B cell (primary cell): ENCODE data around the gene HTT. TPM values are rescaled to one million over a fixed set of nuclear protein-coding genes. Genes with fewer than 3 reads are reported as not detected.

ENCODE experiments used
- ATAC-seq: fragments of 200-7000 bp; cut with Tn5 transposase; one replicate; pipeline ENCODE4 v1.10.0; 2021; ENCODE audit warnings: low read depth, mild to moderate bottlenecking, moderate number of reproducible peaks, moderate library complexity
- CTCF ChIA-PET: fragments of 350-600 bp; sonication (Branson Sonifier 250); formaldehyde crosslinking; loops from one replicate; lab custom pipeline; 2021; ENCODE audit warnings: antibody characterized with exemption, inconsistent platforms; lab: Charles Lee
- POLR2A ChIA-PET: fragments of 350-600 bp; sonication (Branson Sonifier 250); formaldehyde crosslinking; loops from one replicate; lab custom pipeline; 2021; ENCODE audit warnings: antibody characterized with exemption; lab: Charles Lee
- DNase-seq: peaks from one replicate; pipeline ENCODE4 v3.0.0; 2013
- H2AFZ ChIP-seq: 2 replicates; pipeline ENCODE4 v1.6.1; 2012; ENCODE audit warnings: mild to moderate bottlenecking, low read depth, low read length; ENCODE audit not compliant: insufficient read depth, poor library complexity, severe bottlenecking
- H3K27ac ChIP-seq, 2 donors: 1 replicate in 1 of 2; 2 replicates in 1 of 2; pipeline ENCODE4 v1.5.1; 2012 to 2013; ENCODE audit warnings: low read length in 2 of 2, mild to moderate bottlenecking in 2 of 2, moderate library complexity in 1 of 2
- H3K27me3 ChIP-seq, 4 experiments: fragments of 200-600 bp in 1 of 4; sonication (generic) in 1 of 4; replicated peaks in 1 of 4; 1 replicate in 2 of 4; 2 replicates in 2 of 4; pipeline versions ENCODE4 v1.6.1 to v1.7.0; 2013 to 2016; ENCODE audit warnings: low read length in 3 of 4, mild to moderate bottlenecking in 2 of 4, mixed read lengths in 1 of 4, moderate library complexity in 1 of 4; ENCODE audit not compliant: insufficient read depth in 4 of 4, control insufficient read depth in 3 of 4; ENCODE audit errors: control extremely low read depth in 1 of 4
- H3K36me3 ChIP-seq, 2 experiments: replicated peaks in 1 of 2; 1 replicate in 1 of 2; 2 replicates in 1 of 2; pipeline versions ENCODE4 v1.6.1 to v1.7.1; 2013; ENCODE audit warnings: low read length in 1 of 2; ENCODE audit not compliant: insufficient read depth in 2 of 2, control insufficient read depth in 1 of 2; ENCODE audit errors: control extremely low read depth in 1 of 2, extremely low read depth in 1 of 2
- H3K4me1 ChIP-seq, 2 donors: fragments of 200-600 bp in 1 of 2; sonication (generic) in 1 of 2; 1 replicate in 1 of 2; 2 replicates in 1 of 2; pipeline versions ENCODE4 v1.5.1 to v1.6.1; 2013 to 2017; ENCODE audit warnings: low read length in 2 of 2; ENCODE audit not compliant: control insufficient read depth in 2 of 2, insufficient read depth in 2 of 2
- H3K4me2 ChIP-seq: replicated peaks from 2 replicates; pipeline ENCODE3; 2012; ENCODE audit warnings: mild to moderate bottlenecking, low read depth, low read length; ENCODE audit not compliant: poor library complexity, severe bottlenecking
- H3K4me3 ChIP-seq, 5 experiments: fragments of 200-600 bp in 1 of 5; sonication (generic) in 1 of 5; 1 replicate in 3 of 5; 2 replicates in 2 of 5; pipeline versions ENCODE4 v1.5.1 to v1.7.0; 2011 to 2016; ENCODE audit warnings: low read length in 4 of 5, mild to moderate bottlenecking in 4 of 5, low read depth in 2 of 5, control low read depth in 1 of 5, moderate library complexity in 1 of 5; ENCODE audit not compliant: insufficient read depth in 1 of 5; ENCODE audit errors: control extremely low read depth in 1 of 5, extremely low read depth in 1 of 5
- H3K79me2 ChIP-seq: fragments of 200-600 bp; sonication (generic); one replicate; pipeline ENCODE4 v1.6.0; 2016; ENCODE audit warnings: low read length; ENCODE audit not compliant: control insufficient read depth, insufficient read depth
- H3K9ac ChIP-seq: fragments of 200-600 bp; sonication (generic); 2 replicates; pipeline ENCODE4 v1.6.1; 2017; ENCODE audit warnings: mild to moderate bottlenecking, low read length, moderate library complexity
- H3K9me3 ChIP-seq, 3 donors: one replicate each; pipeline versions ENCODE4 v1.6.1 to v1.7.1; 2013; ENCODE audit warnings: low read length in 2 of 3; ENCODE audit not compliant: control insufficient read depth in 2 of 3, insufficient read depth in 1 of 3; ENCODE audit errors: control extremely low read depth in 1 of 3
- H4K20me1 ChIP-seq: 2 replicates; pipeline ENCODE4 v1.6.0; 2012; ENCODE audit warnings: mild to moderate bottlenecking, low read length; ENCODE audit not compliant: insufficient read depth, control insufficient read depth, poor library complexity, severe bottlenecking
- H3K27ac Mint-ChIP-seq: one replicate; pipeline ENCODE4 v1.8.0; 2021; ENCODE audit warnings: mixed read lengths
- H3K27me3 Mint-ChIP-seq: one replicate; pipeline ENCODE4 v1.8.0; 2021; ENCODE audit warnings: mixed read lengths
- H3K4me1 Mint-ChIP-seq: one replicate; pipeline ENCODE4 v1.8.0; 2021; ENCODE audit warnings: mixed read lengths
- H3K4me3 Mint-ChIP-seq: one replicate; pipeline ENCODE4 v1.8.0; 2021; ENCODE audit warnings: mixed read lengths
- H3K9me3 Mint-ChIP-seq: one replicate; pipeline ENCODE4 v1.8.0; 2022; ENCODE audit warnings: mixed read lengths; ENCODE audit not compliant: insufficient read depth
- EZH2 ChIP-seq: IDR thresholded peaks from 2 replicates; pipeline ENCODE4 v1.6.1; 2012; ENCODE audit warnings: borderline replicate concordance, low read depth, mild to moderate bottlenecking, moderate library complexity, low read length; ENCODE audit not compliant: insufficient read depth, poor library complexity, severe bottlenecking
- WGBS: methylation state at CpG from one replicate; pipeline ENCODE4 v1.1.5; 2013; ENCODE audit warnings: missing lambda C conversion rate; ENCODE audit not compliant: insufficient coverage; 5-methylcytosine and 5-hydroxymethylcytosine counted together
- intact Hi-C: fragments of 100-400 bp; cut with micrococcal nuclease; formaldehyde crosslinking; loops from one replicate; pipeline ENCODE4 v1.10.0; 2022
- polyA plus RNA-seq: library from polyadenylated mRNA; depleted of rRNA; stranded (reverse); fragments of >200 nt; gene quantifications from 2 replicates; pipeline ENCODE4 v1.2.3, GENCODE V29; 2012
- total RNA-seq, 2 donors: library from RNA; stranded (reverse); fragments of 120-200 nt in 1 of 2; gene quantifications; 1 replicate in 1 of 2; 2 replicates in 1 of 2; pipeline versions ENCODE4 v1.2.3 to v1.2.4, GENCODE V29; 2013 to 2022
- TF ChIP-seq, protein P1 (sequence below): fragments of 200-600 bp; IDR thresholded peaks from one replicate; pipeline ENCODE4 v1.8.0; 2022; ENCODE audit warnings: antibody characterized with exemption, mild to moderate bottlenecking

The HTT gene
- total and polyA plus RNA-seq, 2 donors (not counting 1 experiment from before 2014, with no cell fraction given) = 52.8 to 195 TPM

DNA sequence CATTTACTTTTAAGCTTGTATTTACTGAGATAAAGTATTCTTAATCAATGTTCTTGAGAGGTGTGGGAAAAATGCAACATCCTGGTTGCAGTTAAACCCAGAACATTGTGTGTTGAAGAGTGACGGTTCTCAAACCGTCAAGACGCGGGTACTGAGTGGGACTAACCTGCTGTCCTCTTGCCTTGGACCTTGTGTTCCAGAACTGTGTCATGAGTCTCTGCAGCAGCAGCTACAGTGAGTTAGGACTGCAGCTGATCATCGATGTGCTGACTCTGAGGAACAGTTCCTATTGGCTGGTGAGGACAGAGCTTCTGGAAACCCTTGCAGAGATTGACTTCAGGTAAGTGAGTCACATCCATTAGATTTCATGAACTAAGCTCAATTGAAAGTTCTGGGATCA, 59.7 kb downstream of the HTT start:
- Mint-ChIP-seq H3K4me1 (no peaks in the 10 kb centered on the region), H3K27ac (no peak overlapping the region), H3K27me3 (no peaks in the 10 kb centered on the region), H3K4me3 (no peak overlapping the region), H3K9me3 (no peaks in the 10 kb centered on the region)
- Histone ChIP-seq H3K4me2 (no peak overlapping the region), H3K36me3 (peaks cover 35 to 84% of the 10 kb centered on the region in 2 experiments), H3K9me3 (no peaks in the 10 kb centered on the region), H3K79me2 (no peaks in the 10 kb centered on the region), H3K4me1 (no peaks in the 10 kb centered on the region), H2AFZ (no peak overlapping the region), H3K27me3 (no peaks in the 10 kb centered on the region), H3K27ac (no peak overlapping the region), H4K20me1 (no peaks in the 10 kb centered on the region), H3K9ac (no peak overlapping the region), H3K4me3 (no peak overlapping the region)
- intact Hi-C loops = no loop called here
- no peak for ATAC-seq
- ChIA-PET POLR2A (no interaction called here), CTCF (interaction anchor here (0.9 to 1.2 kb wide), 2 partner anchors 24 to 27 kb away, joined by 3 read pairs; no protein-coding TSS in a partner anchor)
- TF ChIP-seq, protein P1, sequence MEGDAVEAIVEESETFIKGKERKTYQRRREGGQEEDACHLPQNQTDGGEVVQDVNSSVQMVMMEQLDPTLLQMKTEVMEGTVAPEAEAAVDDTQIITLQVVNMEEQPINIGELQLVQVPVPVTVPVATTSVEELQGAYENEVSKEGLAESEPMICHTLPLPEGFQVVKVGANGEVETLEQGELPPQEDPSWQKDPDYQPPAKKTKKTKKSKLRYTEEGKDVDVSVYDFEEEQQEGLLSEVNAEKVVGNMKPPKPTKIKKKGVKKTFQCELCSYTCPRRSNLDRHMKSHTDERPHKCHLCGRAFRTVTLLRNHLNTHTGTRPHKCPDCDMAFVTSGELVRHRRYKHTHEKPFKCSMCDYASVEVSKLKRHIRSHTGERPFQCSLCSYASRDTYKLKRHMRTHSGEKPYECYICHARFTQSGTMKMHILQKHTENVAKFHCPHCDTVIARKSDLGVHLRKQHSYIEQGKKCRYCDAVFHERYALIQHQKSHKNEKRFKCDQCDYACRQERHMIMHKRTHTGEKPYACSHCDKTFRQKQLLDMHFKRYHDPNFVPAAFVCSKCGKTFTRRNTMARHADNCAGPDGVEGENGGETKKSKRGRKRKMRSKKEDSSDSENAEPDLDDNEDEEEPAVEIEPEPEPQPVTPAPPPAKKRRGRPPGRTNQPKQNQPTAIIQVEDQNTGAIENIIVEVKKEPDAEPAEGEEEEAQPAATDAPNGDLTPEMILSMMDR = no peak
- no peak for TF ChIP-seq EZH2
- DNase-seq = no peak
- 100% methylated on average over 5 of the region's 5 CpGs for WGBS

DNA sequence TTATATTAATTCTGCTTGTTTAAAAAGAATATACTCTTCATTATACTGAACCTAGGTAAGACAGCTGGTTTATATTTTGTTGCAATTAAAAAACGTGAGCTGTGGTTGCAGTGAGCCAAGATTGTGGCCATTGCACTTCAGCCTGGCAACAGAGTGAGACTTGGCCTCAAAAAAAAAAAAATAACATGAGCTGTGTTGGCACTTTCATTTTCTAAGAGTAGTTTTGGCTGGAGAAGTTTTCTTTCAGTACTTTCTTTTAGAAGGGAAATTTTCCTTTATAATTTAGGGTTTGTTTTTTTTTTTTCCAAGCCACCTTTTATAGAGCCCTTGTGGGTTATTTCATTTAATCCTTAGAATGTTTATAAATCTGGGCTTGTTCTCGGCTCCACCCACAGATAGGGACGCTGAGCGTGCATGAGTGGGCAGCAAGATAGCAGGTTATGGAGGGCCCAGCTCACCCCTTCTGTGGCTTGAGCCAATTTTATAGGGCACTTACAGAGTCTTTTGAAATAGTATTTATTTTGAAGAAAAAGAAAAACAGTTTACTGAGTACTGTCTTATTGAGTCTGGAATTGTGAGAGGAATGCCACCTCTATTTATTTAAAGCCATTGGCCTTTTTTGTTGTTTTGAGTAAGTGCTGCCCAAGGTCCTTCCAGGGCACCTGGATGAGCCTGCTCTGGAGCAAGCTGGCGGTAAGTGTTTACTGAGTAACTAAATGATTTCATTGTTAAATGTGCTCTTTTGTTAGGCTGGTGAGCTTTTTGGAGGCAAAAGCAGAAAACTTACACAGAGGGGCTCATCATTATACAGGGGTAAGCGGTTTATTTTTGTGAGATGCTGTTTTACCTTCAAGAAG, 60.9 kb downstream of the HTT start:
- Histone ChIP-seq H3K4me1 (no peaks in the 10 kb centered on the region), H3K4me2 (no peak overlapping the region), H3K27me3 (no peaks in the 10 kb centered on the region), H3K79me2 (no peaks in the 10 kb centered on the region), H3K9ac (no peak overlapping the region), H3K36me3 (peaks cover 29 to 85% of the 10 kb centered on the region in 2 experiments), H3K9me3 (no peaks in the 10 kb centered on the region), H4K20me1 (no peaks in the 10 kb centered on the region), H3K4me3 (no peak overlapping the region), H3K27ac (no peak overlapping the region), H2AFZ (no peak overlapping the region)
- ChIA-PET POLR2A (interaction anchor here (0.7 kb wide), 1 partner anchor 1056 kb away, joined by 3 read pairs; no protein-coding TSS in a partner anchor), CTCF (interaction anchor here (0.6 to 2.3 kb wide), 6 partner anchors 10 to 376 kb away, joined by 3 to 14 read pairs (median 3); no protein-coding TSS in a partner anchor)
- Mint-ChIP-seq H3K4me3 (no peak overlapping the region), H3K9me3 (no peaks in the 10 kb centered on the region), H3K27ac (no peak overlapping the region), H3K27me3 (no peaks in the 10 kb centered on the region), H3K4me1 (no peaks in the 10 kb centered on the region)
- DNase-seq = no peak
- TF ChIP-seq, protein P1 = no peak
- TF ChIP-seq EZH2 = no peak
- no peak for ATAC-seq
- intact Hi-C loops = loop anchor here (2.0 kb wide), 1 partner anchor 89 kb away; no protein-coding TSS in a partner anchor
- WGBS = 94% methylated on average over 2 of the region's 6 CpGs
